GM23338 (cell line): ENCODE data around the gene TMEM114. TPM values are rescaled to one million over a fixed set of nuclear protein-coding genes. Genes with fewer than 3 reads are reported as not detected.

ENCODE experiments used
- ATAC-seq: fragments of 200-7000 bp; cut with Tn5 transposase; 3 replicates; pipeline ENCODE4 v1.9.1; 2020
- DNase-seq: peaks from one replicate; pipeline ENCODE4 v3.0.0-alpha.2; 2015; ENCODE audit warnings: low spot score
- H2AFZ ChIP-seq: fragments of 200-600 bp; sonication (generic); 2 replicates; pipeline ENCODE4 v1.8.0; 2016; ENCODE audit warnings: antibody characterized with exemption, mild to moderate bottlenecking, moderate library complexity
- H3F3A ChIP-seq: fragments of 200-600 bp; sonication (generic); replicated peaks from 2 replicates; pipeline ENCODE4 v1.8.0; 2017; ENCODE audit warnings: antibody characterized with exemption, mixed run types, low read depth
- H3K27ac ChIP-seq: fragments of 200-600 bp; sonication (generic); 2 replicates; pipeline ENCODE4 v1.6.1; 2016; ENCODE audit warnings: low read depth
- H3K27me3 ChIP-seq: fragments of 200-600 bp; sonication (generic); 2 replicates; pipeline ENCODE4 v1.8.0; 2016; ENCODE audit warnings: mild to moderate bottlenecking, mixed run types, moderate library complexity; ENCODE audit not compliant: insufficient read depth
- H3K36me3 ChIP-seq: fragments of 200-600 bp; sonication (generic); 2 replicates; pipeline ENCODE4 v1.8.0; 2016; ENCODE audit warnings: mild to moderate bottlenecking; ENCODE audit not compliant: insufficient read depth
- H3K4me1 ChIP-seq: fragments of 200-600 bp; sonication (generic); 2 replicates; pipeline ENCODE4 v1.8.0; 2016; ENCODE audit warnings: mild to moderate bottlenecking, moderate library complexity; ENCODE audit not compliant: insufficient read depth
- H3K4me2 ChIP-seq: fragments of 200-600 bp; sonication (generic); 2 replicates; pipeline ENCODE4 v1.7.1; 2017; ENCODE audit warnings: mixed run types
- H3K4me3 ChIP-seq: fragments of 200-600 bp; sonication (generic); 2 replicates; pipeline ENCODE4 v1.6.1; 2016; ENCODE audit warnings: mixed run types
- H3K79me2 ChIP-seq: fragments of 200-600 bp; sonication (generic); replicated peaks from 2 replicates; pipeline ENCODE4 v1.8.0; 2017; ENCODE audit warnings: mild to moderate bottlenecking; ENCODE audit not compliant: insufficient read depth
- H3K9me2 ChIP-seq: fragments of 200-600 bp; sonication (generic); 2 replicates; pipeline ENCODE4 v1.8.0; 2017; ENCODE audit not compliant: insufficient read depth
- H4K20me1 ChIP-seq: fragments of 200-600 bp; sonication (generic); replicated peaks from 2 replicates; pipeline ENCODE4 v1.8.0; 2017; ENCODE audit warnings: mild to moderate bottlenecking; ENCODE audit not compliant: insufficient read depth
- H3K27ac Mint-ChIP-seq: 2 replicates; pipeline ENCODE4 v1.8.0; 2020; ENCODE audit warnings: inconsistent platforms, mild to moderate bottlenecking, moderate library complexity, mixed read lengths
- H3K27me3 Mint-ChIP-seq: 3 replicates; pipeline ENCODE4 v1.8.0; 2022; ENCODE audit warnings: low read depth, mild to moderate bottlenecking, moderate library complexity, mixed read lengths, inconsistent platforms; ENCODE audit not compliant: insufficient read depth, poor library complexity
- H3K36me3 Mint-ChIP-seq: 3 replicates; pipeline ENCODE4 v1.8.0; 2021; ENCODE audit warnings: low read depth, mild to moderate bottlenecking, inconsistent platforms, moderate library complexity, mixed read lengths
- H3K4me1 Mint-ChIP-seq: 3 replicates; pipeline ENCODE4 v1.8.0; 2020; ENCODE audit warnings: mild to moderate bottlenecking, inconsistent platforms, mixed read lengths
- H3K4me3 Mint-ChIP-seq: 3 replicates; pipeline ENCODE4 v1.8.0; 2021; ENCODE audit warnings: moderate library complexity, mild to moderate bottlenecking, inconsistent platforms, mixed read lengths
- H3K9me3 Mint-ChIP-seq: 3 replicates; pipeline ENCODE4 v1.8.0; 2020; ENCODE audit warnings: moderate library complexity, mild to moderate bottlenecking, inconsistent platforms, mixed read lengths
- CREB1 ChIP-seq: fragments of 250-450 bp; sonication (Bioruptor Pico); IDR thresholded peaks from 2 replicates; pipeline ENCODE4 v1.5.0; 2020; ENCODE audit warnings: low read depth, mild to moderate bottlenecking, moderate library complexity
- CTCF ChIP-seq, 2 experiments: fragments of 200-600 bp in 1 of 2; sonication (generic) in 1 of 2; conservative IDR thresholded peaks; 2 replicates each; pipeline versions ENCODE4 v1.5.1 to v1.6.1; 2016 to 2017; ENCODE audit warnings: antibody characterized with exemption in 2 of 2, low read depth in 2 of 2, mild to moderate bottlenecking in 2 of 2, moderate library complexity in 1 of 2
- ETS1 ChIP-seq: IDR thresholded peaks from 2 replicates; pipeline ENCODE4 v1.6.1; 2016; ENCODE audit warnings: antibody characterized with exemption
- EZH2 ChIP-seq: fragments of 200-600 bp; sonication (generic); IDR thresholded peaks from one replicate; pipeline ENCODE4 v1.8.0; 2017; ENCODE audit warnings: antibody characterized with exemption, mild to moderate bottlenecking, low read depth; ENCODE audit not compliant: unreplicated experiment
- EZH2phosphoT487 ChIP-seq: fragments of 200-600 bp; sonication (generic); IDR thresholded peaks from one replicate; pipeline ENCODE4 v1.8.1; 2018; ENCODE audit warnings: antibody characterized with exemption; ENCODE audit not compliant: unreplicated experiment
- JUNB ChIP-seq: IDR thresholded peaks from one replicate; pipeline ENCODE4 v1.6.1; 2016; ENCODE audit warnings: antibody characterized with exemption; ENCODE audit not compliant: unreplicated experiment
- NANOG ChIP-seq: IDR thresholded peaks from 2 replicates; pipeline ENCODE4 v1.6.1; 2016; ENCODE audit warnings: antibody characterized with exemption, borderline replicate concordance
- POLR2AphosphoS5 ChIP-seq: IDR thresholded peaks from 2 replicates; pipeline ENCODE4 v1.6.1; 2016; ENCODE audit warnings: antibody characterized with exemption, low read depth
- REST ChIP-seq: IDR thresholded peaks from one replicate; pipeline ENCODE4 v1.6.1; 2018; ENCODE audit warnings: antibody characterized with exemption; ENCODE audit not compliant: unreplicated experiment
- STAT1 ChIP-seq: IDR thresholded peaks from one replicate; pipeline ENCODE4 v1.6.1; 2016; ENCODE audit warnings: antibody characterized with exemption; ENCODE audit not compliant: unreplicated experiment
- ZNF114 ChIP-seq: fragments of 250-450 bp; sonication (Bioruptor Pico); IDR thresholded peaks from 2 replicates; pipeline ENCODE4 v1.5.0; 2020; ENCODE audit warnings: mild to moderate bottlenecking, moderate library complexity
- ZNF331 ChIP-seq: fragments of 250-450 bp; sonication (Bioruptor Pico); IDR thresholded peaks from 2 replicates; pipeline ENCODE4 v1.5.0; 2020; ENCODE audit warnings: low read depth, mild to moderate bottlenecking, moderate library complexity
- polyA plus RNA-seq: library from polyadenylated mRNA; unstranded; fragments of >200 nt; fragmentation: Nextera tagmentation; extraction: Ambion mirVana; gene quantifications from 2 replicates; pipeline ENCODE4 v1.2.1, GENCODE V29; 2016
- total RNA-seq: library from RNA; depleted of rRNA; stranded (reverse); fragments of >200 nt; shearing (Covaris generic); gene quantifications from 2 replicates; pipeline ENCODE4 v1.2.3, GENCODE V29; 2014

Gene TMEM114
- total and polyA plus RNA-seq, 2 experiments from 2014 or later = 0.47 to 0.52 TPM

- TF ChIP-seq CTCF (conservative IDR thresholded peaks at IDR 0.05; ENCODE audit: low read depth in 2 of 2) (no peak), CREB1 (no peak), EZH2 (no peak), JUNB (no peak), NANOG (no peak), ZNF114 (CRISPR knock-in tag) (no peak), STAT1 (no peak)
Measured at GRCh38 chr16:8611122-8611521, 20.8 kb upstream of the TMEM114 start (continued).

GRCh38 chr16:8607214-8607613 is 16.9 kb upstream of the TMEM114 start:
- ATAC-seq (no peak), DNase-seq (no peak)
- H3K27me3 ChIP-seq = no peaks in the 10 kb centered on the region
- no peaks in the 10 kb centered on the region for H3K36me3 ChIP-seq
- no peaks in the 10 kb centered on the region for H3K9me2 ChIP-seq
- Mint-ChIP-seq H3K27me3 (peaks cover 2% of the 10 kb centered on the region), H3K4me3 (no peak overlapping the region), H3K36me3 (no peaks in the 10 kb centered on the region; the same call in 1 of the 3 replicates), H3K27ac (no peak overlapping the region), H3K4me1 (peaks cover 19% of the 10 kb centered on the region; the same call in 2 of the 3 replicates), H3K9me3 (peaks cover 7% of the 10 kb centered on the region; the same call in 2 of the 3 replicates)
- H3K4me2 ChIP-seq = no peak overlapping the region
- peaks cover 13% of the 10 kb centered on the region for H3K4me1 ChIP-seq
- no peaks in the 10 kb centered on the region for H4K20me1 ChIP-seq
- H3K27ac ChIP-seq = no peak overlapping the region
- no peaks in the 10 kb centered on the region for H3K79me2 ChIP-seq
- H2AFZ ChIP-seq = no peak overlapping the region
- no peaks in the 10 kb centered on the region for H3F3A ChIP-seq
- H3K4me3 ChIP-seq = no peak overlapping the region
- TF ChIP-seq ZNF331 (CRISPR knock-in tag) = no peak
- no peak for TF ChIP-seq EZH2
- TF ChIP-seq NANOG = no peak
- TF ChIP-seq CREB1 = no peak
- no peak for TF ChIP-seq CTCF (conservative IDR thresholded peaks at IDR 0.05; ENCODE audit: low read depth in 2 of 2)
- no peak for TF ChIP-seq REST
- no peak for TF ChIP-seq POLR2AphosphoS5
- no peak for TF ChIP-seq JUNB
- TF ChIP-seq STAT1 = no peak
- TF ChIP-seq EZH2phosphoT487 = no peak
- no peak for TF ChIP-seq ETS1
- no peak for TF ChIP-seq ZNF114 (CRISPR knock-in tag)
